Stimulated activated CD4-positive, alpha-beta T cell treated with anti-CD3 and anti-CD28 coated beads, Interleukin-12 subunit alpha, Interleukin-12 subunit beta, amount 100 ng/mL, for 48 hours (primary cell): Measurements from ENCODE around the gene REPIN1.
A peak's percentile ranks its signal among the peaks of the same experiment; 100 is the strongest.

Experiments used
- DNase-seq, 3 donors: peaks; one replicate each; pipeline ENCODE4 v3.0.0-alpha.2; 2020; ENCODE audit warnings: low read depth in 2 of 3, low spot score in 1 of 3

REPIN1 gene

DNA sequence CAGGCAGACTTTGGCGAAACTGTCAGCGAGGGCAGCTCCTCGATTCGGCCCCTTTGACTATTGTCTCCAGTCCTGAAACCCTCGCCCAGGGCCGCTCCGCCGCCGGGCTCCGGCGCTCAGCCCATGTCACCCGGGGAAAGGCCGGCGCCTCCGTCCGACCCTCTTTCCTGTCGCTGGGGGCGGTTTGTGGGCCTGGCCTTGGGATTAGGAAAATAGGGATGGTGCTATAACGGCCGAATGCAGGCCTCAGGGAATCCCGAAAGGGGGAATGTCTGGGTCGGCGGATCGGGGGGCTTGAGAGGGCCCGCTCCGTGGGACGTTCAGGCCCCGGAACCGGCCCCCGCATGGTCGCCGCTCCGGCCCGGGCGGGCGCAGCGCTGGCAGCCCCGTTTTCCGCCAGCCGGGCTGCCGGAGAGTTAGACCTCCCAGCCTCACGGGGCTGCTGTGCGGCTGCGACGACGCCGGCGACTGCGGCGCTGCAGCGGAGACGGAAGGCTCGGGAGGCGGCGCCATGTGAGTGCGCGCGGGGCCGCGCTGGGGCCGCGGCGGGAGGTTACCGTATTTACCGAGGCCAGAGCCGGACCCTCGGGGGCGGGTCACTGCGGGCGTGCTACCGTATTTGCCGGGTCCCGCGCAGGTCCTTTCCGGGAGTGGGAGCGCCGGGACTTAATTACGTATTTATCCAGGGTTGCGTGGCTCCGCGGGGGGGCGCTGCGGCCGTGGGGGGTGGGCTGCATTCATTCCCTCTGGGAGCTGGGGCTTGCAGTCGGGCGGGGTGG lies 36.4 kb downstream of the REPIN1 start:
- peak; percentile 55 to 72 (median 57) for DNase-seq

DNA sequence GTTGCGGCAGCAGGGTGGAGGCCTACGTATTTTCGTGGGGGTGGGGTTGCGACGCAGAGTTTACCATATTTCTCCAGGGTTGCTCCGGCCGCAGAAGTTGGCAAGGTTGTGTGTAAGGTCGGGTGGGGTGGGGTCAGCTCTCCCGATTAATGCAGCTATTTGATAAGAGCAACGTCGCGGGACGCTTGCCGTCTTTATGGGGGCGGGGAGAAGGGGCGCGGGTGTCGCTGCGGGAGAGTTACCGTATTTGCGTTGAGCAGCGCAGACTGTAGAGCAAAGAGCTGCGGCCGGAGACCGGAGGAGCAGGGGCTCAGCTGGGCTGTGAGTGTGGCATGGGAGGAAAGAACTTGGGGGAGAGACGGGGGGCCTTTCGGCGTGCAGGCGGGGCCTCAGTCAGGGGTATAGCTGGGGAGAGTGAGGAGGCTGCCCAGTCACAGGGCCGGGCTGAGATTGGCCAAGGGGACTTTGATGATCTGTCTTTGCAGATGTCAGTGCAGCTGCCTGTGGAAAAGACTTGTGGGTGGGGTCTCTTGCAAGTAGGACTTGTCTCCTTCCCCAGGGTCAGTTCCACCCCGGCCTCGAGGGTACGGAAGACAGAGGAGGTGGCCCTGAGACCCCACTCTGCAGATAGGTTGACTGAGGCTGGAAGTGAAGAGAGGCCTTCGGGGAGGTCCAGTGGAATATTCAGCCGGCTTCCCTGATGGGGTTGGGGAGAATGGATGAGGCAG lies 37.1 kb downstream of the REPIN1 start:
- peak in 1 of 3 donors; percentile 24 for DNase-seq

DNA sequence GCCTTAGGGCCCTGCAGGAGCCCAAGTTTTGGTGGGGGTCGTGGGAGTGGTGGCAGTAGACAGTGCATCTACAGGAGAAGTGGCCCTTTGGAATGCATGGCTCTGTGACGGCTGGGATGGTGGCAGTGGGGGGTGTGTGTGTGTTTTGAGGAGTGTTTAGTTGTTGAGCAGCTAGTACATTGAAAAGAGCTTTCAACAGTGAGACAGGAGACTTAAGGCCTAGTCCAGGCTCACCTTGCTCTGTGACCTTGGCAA lies 37.6 kb downstream of the REPIN1 start:
- DNase-seq, result no peak

DNA sequence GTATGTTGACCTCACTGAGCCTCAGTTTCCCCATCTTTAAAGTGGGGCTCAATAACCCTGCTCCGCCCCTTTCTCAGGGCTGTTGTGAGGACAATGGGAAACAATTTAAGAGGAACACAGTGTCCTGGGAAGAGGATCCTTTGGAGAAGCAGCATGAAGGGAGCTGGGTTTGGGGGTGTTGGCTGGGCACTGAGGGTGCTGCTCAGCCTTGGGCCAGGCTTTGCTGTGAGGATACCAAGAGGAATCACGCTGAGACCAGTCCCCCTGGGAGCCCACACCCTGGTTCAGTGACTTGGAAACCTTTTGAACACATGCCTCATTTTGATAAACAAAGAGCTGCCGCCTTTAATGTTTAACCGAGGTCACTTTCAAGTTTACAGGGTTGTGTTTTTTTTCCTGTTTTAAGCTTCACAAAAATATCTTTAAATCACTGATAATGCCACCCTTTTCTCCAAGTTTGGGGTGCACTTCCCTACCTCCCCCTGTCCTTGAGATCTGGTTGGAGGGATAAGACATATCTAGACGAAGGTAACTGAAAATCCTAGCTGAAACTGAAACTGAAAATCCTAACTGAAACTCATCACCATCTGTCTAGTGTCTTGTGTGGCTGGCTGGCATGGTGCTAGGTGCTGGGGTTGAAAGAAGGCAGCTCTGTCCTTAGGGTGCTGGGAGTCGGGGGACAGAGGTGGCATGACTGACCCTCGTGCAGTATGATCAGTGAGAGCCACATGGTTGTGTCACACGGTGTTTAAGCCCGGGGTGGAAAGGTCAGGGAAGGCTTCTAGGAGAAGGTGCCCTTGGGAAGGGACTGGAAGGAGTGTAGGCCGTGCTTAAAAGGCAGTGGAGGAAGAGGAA lies 38.2 kb downstream of the REPIN1 start:
- peak in 1 of 3 donors; percentile 15 for DNase-seq

DNA sequence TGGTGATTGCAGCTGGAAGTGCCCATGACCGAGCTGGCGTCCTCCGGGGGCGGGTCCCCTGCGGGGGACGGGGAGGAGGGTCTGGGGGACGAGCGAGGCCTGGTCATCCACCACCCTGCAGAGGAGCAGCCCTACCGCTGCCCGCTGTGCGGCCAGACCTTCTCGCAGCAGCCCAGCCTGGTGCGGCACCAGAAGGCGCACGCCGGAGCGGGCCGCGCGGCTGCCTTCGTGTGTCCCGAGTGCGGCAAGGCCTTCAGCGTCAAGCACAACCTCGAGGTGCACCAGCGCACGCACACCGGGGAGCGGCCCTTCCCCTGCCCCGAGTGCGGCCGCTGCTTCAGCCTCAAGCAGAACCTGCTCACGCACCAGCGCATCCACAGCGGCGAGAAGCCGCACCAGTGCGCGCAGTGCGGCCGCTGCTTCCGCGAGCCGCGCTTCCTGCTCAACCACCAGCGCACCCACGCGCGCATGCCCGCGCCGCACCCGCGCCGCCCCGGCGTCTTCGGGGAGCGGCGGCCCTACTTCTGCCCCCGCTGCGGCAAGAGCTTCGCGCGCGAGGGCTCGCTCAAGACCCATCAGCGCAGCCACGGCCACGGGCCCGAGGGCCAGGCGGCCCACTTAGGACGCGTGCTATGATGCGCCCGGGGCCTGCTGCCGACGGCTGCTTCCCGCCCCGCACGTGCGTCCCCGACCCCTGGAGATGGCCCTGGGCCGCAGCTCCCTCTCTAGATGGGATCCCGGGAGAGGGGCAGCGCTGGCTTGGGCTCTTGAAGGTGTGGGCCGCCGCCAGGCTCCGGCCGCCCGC lies 39.2 kb downstream of the REPIN1 start:
- DNase-seq, result no peak

DNA sequence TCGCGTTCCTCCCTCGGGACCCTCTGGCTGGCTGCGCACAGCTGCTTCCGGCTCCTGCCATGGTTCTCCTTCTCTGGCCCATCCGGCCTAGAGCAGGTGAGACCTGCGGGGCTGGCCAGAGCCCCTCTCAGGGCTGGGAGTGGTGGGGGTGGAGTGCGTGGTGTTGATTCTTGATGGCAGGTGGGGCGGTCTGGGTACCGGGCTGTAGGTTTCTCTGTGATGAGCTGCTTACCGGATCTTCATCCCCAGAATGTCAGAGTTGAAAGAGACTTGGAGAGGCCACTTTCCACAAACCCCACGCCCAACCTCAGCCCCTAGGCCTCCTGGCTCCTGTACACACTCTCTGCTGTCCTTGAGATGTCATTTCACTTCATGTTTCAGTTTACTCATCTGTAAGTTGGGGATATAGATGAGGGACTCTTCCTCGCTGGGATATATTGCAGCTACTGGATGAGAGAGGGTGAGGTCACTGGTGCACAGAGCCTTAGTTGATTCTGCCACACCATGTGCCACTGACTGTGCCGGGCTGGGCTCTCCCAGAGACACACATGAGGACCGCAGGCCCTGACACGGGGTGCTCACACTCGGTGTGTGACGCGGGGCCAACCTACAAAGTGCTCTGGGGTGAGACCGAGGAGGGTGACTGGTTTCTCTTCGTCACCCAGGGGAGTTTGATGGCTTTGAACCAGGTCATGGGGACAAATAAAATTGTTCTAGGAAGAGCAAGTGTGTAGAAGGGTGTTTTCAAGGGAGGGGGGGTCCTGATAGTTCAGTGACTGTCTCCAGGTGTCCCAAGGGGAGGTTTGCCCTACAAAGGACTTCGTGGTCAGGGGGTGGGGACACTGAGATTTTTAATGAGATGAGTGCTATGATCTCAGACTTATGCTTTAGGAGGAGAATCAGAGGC lies 40.0 kb downstream of the REPIN1 start:
- no peak for DNase-seq

DNA sequence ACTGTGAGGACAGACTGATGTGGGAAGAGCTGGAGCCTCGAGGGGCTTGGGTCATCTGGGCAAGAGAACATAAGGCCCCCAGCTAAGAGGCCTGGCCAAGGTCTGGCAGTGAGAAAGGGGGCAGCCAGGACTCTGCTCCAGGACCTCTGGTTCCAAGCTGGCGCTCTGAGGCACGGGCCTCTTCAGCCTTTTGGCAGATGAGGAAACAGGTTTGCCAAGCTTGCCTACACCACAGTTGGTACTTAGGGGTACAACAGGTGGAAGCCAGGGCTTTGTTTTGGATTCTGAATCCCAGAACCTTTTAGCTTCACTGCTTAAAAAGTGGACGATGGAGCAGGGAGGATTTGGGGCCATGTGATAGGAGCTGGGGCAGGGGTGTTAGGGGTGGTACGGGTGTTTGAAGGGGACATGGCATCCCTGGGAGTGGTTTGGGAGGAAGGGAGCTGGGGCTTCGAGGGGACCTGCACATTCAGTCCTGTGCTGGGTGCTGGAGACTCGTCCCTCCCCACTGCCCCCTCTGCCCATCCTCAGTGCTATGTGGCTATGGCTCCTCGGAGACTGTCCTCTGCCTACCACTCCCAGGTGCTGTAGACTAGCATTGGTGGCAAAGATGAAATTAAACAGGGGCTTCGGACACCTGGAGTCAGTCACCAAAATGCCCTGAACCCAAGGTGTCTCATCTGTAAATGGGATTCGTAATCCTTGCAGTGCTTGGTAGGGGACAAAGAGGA lies 40.8 kb downstream of the REPIN1 start:
- DNase-seq, result no peak

DNA sequence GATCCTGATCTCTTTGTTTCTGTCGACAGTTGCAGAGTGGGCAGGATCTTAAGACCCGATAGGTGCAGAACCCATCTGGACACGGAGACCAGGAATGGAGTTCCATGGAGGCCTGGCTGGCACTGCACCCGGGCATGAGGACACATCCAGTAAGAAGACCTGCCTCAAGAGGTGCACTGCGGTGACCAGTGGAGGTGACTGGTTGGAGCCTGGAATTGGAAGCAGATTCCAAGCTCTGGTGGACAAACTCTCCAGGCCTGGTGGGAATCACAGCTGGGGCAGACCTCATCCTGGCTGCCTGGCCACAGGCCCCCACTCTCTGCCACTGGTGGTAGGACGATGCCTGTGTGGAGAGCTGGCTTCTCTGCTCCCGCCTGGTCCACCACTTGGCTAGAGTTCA lies 41.5 kb downstream of the REPIN1 start:
- no peak for DNase-seq

DNA sequence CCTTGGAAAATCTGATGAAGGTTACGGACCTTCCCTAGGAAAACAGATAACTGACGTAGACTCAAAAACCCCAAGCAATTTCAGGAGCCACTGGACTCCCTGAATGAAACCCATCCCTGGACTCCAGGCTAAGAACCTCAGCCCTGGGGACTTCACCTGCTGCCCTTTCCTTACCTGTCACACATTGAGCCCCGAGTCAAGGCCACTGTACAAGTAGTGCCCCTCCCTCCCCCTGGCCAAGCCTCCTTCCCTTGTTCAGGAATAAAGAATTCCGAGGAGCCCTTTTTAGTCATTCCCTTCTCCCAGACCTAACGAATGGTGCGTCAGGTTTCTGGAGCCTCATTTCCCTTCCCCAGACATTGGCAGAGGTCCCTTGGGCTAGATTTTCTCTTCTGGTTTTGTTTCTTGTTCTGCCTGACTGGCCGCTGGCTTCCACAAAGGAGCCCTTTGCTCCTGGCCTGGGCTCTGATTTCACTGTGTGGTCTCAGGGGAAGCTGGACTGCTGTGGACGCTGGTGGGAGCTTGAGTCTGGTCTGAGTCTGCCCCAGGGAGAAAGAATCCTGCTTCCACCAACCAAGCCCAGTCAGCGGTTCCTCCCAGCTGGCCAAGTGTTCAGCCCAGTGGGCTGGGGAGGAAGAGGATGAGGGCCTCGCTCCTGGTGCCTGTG lies 42.2 kb downstream of the REPIN1 start:
- no peak for DNase-seq

DNA sequence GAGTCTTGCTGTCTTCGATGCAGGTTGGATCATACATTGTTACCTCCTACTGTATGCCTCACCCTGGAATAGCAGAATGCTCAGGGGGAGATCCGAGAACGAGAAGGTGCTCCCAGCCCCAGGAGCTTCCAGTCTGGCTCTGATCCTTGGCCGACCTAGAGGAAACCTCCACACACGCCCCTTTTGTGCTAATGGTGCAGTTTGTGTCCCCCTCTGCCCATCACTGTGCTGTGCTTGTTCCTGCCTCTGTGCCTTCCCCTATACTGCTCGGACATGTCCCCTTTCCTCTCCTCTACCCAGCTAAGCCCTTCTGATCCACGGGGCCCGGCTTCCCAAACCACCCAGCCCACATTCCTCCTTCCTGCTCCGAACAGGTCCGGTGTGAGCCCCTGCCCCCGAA lies 43.0 kb downstream of the REPIN1 start:
- no peak for DNase-seq

DNA sequence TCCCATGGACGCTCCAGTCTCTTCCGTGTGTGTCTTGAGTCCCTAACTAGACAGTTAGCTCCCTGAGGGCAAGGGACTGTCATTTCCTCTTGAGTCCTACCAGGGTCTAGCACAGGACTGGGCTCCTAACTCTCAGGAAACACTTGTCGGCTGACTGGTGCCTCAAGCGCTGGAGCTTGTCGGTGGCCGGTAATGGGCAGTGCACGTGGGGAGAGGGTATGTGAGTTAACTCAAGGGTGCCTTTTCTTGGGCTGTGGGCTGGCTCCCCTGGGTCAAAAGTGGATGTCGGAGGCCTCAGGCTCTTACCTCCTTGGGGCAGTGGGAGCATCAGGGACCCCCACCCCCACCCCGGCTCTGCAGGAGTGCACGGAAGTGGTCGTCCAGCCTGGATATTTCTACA lies 43.4 kb downstream of the REPIN1 start:
- no peak for DNase-seq

DNA sequence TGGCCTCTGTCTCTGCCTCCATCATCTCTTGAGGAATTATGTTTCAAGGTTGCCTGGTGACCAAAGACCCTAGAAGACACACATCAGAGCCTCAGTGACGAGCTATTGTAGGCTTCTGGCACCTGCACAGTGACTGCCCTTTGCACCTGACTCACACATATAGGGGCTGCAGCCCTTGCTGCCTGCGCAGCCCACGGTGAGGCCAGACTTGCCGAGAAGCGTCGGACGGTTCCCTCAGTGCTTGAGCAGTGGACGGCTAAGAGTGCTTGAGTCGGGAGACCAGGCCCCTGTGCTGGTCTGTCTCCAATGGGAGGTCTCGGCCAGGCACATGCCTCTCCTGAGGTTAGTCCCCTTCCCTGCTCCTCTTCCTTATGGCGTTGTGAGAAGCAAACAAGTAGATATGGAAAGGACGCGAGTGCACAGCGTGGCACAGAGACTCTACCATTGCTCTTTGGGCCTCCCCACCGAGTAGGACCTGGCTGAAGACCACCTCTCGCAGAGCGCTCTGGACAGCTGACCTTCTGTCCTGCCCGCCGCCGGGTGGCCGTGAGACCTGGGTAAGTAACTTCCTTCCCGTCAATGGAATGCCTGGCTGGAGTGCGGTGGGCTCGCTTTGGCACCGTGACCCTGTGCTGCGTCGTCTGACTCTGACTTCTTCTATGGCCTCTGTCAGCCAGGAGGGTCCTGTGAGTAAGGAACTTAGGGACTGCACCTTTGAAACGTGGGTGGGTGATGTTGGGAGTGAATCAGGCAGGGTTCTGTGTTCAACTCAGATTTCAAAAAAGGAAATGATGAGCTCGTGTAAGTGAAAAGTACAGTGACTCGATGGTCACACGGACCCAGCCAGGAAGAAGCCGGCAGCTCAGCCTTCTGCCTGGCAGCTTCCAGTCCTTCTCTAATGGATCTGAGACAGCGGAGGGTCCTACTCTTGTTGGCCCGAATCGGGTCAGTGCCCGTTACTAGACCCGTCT lies 44.2 kb downstream of the REPIN1 start:
- DNase-seq, result no peak

DNA sequence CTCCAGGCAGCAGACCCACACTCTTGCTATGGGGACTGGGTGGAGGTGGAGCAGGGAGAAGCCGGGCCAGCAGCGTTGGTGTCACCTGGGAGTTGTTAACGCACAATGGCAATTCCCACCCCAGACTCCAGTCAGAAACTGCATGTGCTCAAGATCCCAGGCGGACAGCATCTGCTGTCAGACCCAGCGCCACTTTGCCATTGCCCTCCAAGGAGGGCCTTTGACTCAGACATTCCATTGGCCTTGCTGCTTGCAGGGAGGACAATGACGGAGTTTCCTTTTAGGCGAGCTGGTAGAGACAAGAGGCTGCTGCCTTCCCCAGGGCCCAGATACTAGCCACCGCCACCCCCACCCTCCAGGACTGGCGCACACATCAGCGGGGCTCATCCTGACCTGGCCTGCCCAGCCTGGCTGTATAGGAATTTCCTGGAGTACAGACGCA lies 45.0 kb downstream of the REPIN1 start:
- no peak for DNase-seq

DNA sequence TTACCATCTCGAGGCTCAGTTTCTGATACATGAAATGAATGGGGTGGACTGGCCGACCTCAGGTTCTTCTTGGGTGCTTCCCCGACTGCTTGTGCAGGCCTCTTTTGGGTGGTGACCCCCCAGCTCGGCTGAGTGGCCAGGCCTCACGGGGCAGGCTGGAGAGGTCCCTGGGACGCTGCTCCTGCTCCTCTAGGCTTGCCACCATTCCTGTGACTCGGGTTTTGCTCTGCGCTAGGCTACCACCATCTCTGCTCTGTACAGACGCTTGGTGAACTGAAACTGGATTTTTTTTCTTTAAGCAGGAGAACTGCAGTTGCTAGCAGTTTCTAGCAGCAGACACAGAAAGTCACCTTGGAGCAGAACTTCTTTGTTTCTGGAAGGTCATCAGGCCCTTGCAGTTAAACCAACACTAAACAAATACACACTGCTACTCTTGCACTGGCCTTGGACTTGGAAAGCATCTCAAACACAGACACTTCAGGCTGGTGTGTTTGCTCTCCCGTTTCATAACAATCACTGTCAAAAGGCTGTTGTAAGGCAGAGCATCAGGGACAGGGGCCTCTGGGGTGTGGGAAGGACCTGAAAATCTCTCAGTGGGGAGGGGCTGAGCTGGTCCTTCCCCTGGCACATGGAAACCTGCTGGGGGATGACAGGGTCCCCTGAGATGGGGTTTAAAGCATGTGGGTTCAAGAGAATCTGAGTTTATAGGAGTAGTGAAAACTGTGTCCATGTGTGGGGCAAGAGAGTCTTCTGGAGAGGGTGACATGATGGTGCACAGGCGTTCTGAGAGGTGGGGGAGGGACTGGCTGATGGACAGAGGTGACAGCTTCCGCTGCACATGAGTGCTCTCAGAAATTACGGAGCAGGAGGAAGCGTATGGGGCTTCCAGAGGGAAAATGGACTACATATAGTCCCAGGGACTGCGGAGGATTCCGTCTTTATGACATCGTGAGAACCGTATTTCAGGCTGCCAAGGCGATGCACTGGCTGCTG lies 46.8 kb downstream of the REPIN1 start:
- DNase-seq, result no peak

DNA sequence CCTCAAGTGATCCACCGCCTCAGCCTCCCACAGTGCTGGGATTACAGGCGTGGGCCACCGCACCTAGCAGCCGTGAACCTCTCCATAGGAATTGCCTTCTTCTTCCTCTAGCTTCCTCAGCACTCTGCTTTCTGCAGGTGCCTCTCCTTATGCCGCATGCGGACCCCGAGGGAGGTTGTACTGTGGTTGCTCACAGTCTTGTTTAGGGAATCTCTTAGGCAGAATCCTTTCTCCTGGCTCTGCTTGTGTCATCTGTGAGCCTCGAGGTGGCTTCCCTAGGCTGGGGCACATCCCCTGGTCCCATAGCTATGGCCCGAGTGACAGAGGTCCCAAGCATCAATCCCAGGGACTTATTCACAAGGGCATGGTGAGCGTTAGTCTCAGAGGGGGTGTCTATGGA lies 48.6 kb downstream of the REPIN1 start:
- no peak for DNase-seq

DNA sequence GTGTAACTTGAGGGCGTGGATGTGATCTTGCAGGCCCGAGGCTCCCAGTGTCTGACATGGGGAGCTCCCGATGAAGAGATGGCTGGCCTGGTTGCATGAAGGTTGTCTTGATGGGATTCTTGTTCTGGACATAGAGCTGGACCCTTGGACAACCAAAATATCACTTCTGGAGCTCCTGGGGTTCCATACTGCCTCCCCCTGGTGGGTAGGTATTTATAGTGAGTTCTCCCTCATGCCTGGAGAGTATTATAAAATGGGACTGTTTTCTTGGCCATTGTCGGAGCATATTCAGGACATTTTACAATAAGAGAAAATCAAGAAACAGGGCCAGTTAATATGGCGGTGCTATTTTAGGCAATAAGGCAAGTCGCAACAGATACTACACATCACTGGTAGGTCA lies 49.2 kb downstream of the REPIN1 start:
- DNase-seq, result no peak

DNA sequence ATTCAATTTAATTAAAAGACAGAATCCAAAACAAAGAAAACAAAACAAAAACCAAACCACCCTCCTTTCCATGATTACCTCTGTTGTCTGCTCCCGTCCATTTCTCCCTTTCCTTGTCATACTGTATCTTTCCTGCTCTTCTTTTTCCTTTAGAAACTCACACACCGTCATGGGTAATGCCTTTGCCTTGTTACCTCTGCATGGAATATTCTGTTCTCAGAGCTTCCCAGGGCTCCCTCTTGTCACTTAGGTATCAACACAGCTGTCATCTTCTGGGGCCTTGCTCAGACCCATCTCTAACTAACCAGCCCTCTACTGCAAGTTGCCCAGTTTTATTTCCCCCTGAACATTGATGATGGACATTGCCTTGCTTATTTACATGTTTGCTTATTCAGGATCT lies 51.6 kb downstream of the REPIN1 start:
- no peak for DNase-seq
